ENCODE data around the gene SERPINA7.
"Not testable (repeated sequence)": the region's sequence is repeated elsewhere in the genome, so short reads cannot be mapped to it uniquely, and the experiment has no call there.

SERPINA7 gene, protein sequence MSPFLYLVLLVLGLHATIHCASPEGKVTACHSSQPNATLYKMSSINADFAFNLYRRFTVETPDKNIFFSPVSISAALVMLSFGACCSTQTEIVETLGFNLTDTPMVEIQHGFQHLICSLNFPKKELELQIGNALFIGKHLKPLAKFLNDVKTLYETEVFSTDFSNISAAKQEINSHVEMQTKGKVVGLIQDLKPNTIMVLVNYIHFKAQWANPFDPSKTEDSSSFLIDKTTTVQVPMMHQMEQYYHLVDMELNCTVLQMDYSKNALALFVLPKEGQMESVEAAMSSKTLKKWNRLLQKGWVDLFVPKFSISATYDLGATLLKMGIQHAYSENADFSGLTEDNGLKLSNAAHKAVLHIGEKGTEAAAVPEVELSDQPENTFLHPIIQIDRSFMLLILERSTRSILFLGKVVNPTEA

DNA sequence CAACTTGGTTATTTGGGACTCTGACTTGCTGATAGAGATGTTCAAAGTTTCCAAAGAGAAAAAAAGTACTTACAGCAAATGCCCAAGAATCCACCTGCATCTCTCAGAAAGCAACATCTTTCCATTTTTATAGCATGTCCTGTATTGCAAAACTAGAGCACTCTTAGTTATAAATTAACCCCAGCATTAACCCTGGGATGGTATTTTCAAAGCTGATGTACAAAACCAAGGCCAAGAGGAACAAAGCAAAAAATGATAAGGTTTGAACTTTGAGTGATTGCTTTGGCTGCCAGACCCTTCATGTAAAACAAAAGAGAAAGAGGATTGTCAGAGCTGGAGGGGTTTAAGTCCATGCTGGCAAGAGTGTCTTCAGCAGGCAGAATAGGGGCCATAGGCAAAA, at the start of gene SERPINA7:
Gene SERPINA7, minus strand, starts transcription at position 103 of the 400 bp plus-strand sequence. CDS start 1,669 bp downstream, outside the sequence.
- no peak for DNase-seq (ENCODE audit: low read depth)

DNA sequence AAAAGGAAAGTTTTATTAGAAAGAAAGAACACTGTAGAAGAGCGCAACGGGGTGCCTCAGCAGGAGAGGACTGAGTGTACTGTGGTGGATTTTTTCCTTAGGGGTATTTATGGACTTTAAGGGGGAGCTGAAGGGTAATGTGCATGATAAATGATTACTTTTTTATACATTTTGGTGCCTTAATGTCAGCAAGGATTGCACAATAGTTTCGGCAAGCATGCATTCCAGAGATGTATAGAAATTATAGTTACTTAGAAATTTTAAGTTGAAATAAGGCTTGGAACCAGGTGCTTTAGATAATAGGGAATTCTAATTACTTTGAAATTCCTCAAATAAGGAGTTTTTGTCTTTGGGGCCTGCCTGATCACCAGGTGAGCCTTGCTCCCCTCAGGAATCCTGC, 30.5 kb upstream of the SERPINA7 start:
- no peak for DNase-seq (ENCODE audit: low read depth)

DNA sequence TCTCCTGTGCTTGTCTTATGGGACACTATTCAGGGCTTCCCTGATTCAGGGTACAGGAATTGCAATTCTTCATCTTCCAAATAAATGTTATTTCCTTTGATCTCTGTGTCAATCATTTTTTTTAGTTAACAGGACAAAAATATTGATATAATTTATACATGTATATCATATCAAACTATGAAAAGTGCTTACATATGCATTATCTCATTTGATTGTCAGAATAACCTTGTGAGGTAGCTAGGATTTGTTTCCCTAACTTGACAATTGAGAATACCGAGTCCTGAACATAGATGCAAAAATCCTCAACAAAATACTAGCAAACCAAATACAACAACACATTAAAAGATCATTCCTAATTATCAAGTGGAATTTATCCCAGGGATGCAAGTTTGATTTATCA, 11.5 kb upstream of the SERPINA7 start:
- no peak for DNase-seq (ENCODE audit: low read depth)

DNA sequence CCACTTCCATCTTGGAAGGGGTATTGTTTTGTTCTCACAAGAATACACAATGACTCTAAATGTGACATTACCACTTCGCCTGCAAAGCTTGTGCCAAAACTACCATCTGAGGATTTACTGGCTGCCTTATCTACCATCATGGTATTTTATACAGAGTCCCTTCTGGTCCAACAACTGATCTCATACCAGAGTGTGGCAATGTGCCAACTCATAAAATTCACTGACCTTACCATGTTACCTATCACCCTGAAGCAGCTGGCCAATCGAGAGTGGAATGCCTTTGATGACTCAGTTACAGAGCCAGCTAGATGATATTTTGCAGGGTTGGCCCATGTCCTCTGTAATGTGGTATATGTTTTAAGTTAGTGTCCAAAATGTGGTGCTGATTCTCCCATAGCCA, 3.8 kb upstream of the SERPINA7 start:
- DNase-seq (ENCODE audit: low read depth): no peak

DNA sequence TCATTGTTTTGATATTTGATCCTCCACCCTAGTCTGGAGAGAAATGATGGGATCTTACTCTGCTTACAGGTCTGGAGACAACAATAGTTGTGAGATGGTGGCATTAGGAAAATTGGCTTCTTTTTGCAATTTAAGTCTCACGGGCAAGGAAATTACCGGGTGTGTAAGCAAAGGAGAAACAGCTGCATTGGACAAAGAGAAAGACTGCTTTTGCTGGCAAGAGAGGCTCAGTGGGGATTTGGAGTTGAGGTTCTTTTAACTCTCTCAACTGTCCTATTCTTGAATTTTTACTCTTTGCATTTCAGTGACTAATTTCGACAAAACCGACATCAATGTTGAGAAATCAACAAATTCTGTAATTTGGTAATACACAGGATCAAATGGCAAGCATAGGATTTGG, 2.3 kb upstream of the SERPINA7 start:
- no peak for DNase-seq (ENCODE audit: low read depth)

DNA sequence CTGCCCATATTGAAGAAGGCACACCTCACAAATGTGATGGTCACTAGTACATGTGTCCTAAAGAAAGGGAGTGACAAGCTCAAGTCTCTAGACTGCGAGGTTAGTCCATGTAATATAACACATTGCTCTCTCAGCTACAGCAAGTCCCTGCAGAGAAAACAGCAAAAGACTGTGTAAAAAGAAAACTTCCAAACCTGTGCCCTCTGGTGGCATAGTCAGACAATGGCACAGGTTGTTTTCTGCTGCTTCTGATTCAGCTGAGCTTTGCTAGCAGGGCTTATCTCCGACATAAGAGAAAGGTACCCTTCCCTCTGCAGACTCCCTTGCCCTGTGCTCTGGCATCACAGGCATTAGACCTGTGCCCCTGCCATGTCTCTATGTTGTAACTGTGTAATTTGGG, 1.4 kb upstream of the SERPINA7 start:
- DNase-seq (ENCODE audit: low read depth): no peak

DNA sequence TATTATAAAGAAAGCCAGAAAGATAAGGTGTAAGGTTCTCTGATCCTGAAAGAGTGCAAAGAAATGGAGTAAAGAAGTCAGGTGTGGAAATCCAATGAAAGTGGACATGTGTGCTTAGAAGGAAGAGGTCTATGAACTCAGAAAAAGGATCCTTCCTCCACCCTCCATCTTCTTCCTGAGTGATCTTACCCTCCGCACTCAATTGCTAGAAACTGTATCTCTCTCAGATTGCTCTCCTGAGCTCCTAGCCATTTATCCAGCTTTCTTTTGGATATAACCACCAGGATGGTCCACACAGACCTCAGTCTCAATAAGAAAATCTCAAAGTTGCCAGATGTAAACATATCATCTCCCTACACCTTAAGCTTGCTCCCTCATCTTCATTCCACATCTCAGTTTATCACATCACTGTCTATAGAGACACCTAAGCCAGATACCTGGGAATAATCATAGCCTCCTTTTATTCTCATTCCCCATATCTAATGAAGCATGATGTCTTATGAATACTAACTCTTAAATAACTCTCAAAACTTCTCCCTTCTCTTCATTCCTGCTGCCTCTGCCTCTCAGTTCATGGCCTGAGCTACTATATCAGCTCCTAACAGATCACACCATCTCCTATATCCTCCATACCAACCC, 573 bp downstream of the SERPINA7 start:
- no peak for DNase-seq (ENCODE audit: low read depth)

DNA sequence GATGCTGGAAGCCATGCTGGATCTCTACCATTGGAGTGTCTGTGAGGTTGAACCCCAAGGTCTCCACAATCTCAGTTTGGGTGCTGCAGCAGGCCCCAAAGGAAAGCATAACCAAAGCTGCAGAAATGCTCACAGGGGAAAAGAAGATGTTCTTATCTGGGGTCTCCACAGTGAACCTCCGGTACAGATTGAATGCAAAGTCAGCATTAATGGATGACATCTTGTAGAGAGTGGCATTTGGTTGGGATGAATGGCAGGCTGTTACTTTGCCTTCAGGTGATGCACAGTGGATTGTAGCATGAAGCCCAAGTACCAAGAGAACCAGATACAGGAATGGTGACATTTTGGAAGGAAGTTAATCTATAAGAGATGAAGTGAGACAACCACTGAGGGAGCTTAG, 1.8 kb downstream of the SERPINA7 start:
- no peak for DNase-seq (ENCODE audit: low read depth)

DNA sequence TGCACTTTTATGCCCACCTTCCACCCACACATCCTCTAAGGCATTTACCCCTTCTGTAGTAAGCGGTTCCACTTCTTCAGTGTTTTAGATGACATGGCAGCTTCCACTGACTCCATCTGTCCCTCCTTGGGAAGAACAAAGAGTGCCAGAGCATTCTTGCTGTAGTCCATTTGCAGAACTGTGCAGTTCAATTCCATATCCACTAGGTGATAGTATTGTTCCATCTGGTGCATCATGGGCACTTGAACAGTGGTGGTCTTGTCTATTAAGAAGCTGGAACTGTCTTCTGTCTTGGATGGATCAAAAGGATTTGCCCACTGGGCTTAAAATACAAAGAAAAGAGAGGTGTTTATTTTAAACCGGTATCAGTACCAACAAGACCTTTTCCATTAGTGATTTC, 3.5 kb downstream of the SERPINA7 start:
- no peak for DNase-seq (ENCODE audit: low read depth)

DNA sequence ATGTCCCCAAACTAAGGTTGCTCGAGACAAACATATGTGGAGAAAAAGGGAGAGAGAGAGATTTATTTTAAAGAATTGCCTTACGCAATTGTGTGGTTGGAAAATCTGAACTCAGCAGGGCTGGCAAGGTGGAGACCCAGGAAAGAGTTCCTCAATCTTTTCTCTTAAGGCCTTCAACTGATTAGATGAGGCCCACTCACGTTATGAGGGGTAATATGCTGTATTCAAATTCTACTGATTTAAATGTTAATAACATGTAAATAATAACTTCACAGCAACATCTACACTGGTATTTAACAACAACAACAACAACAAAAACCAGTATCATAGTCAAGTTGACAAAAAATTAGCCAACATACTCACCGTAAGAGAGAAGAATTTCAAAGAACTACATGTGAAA, 14.6 kb downstream of the SERPINA7 start:
- DNase-seq (ENCODE audit: low read depth): no peak

DNA sequence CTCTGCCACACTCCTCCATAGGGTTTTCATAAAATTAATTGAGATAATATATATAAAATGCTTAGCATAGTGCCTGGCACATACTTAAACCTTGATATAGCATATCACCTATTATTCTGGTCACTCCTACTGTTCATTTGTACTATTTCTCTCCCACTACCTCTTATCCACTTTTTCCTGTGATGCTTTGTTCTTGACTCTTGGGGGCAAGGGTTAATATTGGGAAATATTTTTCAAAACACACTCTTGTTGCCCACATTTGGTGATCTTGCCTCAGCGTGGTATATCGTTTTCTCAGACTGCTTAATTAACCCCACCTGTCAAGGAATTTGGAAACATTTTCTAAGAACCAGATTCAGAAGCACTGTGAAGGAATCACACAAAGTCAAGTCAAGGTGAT, 16.3 kb downstream of the SERPINA7 start:
- no peak for DNase-seq (ENCODE audit: low read depth)

DNA sequence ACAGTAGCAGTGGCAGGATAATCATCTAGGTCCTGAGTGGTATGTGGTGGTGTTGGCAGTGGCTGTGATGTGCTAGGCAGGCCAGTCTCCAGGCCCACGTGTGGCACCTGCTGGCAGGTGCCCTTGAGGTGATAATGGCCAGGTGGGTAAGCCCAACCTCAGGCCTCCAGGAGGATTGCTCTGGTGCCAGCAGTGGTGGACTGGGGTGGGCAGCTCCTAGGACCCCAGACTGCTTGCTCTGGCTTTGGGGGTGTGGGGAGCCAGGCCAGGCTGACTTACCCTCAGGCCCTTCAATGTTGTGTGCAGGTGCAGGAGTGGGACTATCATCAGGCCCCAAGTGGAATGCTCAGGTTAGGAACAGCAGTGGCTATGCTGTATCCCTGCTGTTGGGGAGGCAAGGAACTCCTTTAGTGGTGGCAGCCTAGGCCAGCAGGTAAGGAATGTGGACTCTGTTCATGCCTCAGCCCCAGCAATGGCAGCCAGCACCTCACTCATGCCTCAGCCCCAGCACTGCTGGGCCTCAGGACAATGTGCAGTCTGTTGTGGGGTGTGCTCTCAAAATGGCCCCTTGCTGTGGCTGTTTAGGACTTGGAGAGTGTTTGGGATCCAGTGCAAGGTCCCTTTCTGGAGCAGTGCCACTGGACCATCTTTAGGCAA, 24.3 kb downstream of the SERPINA7 start:
- no peak for DNase-seq (ENCODE audit: low read depth)

DNA sequence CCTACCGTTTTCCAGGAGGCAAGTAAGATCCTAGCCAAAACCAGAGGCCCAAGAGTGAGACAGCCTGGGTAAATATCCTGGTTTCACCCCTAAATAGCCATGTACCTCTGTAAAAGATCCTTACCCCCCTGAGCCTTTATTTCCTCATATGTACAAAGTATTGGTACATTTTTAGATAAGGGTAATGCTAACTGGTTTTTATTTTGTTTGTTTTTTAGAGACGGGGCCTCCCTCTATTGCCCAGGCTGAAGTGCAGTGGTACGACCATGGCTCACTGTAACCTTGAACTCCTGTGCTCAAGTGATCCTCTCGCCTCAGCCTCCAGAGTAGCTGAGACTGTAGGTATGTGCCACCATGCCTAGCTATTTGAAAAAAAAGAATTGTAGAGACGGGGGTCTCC, 29.4 kb downstream of the SERPINA7 start:
- no peak for DNase-seq (ENCODE audit: low read depth)

DNA sequence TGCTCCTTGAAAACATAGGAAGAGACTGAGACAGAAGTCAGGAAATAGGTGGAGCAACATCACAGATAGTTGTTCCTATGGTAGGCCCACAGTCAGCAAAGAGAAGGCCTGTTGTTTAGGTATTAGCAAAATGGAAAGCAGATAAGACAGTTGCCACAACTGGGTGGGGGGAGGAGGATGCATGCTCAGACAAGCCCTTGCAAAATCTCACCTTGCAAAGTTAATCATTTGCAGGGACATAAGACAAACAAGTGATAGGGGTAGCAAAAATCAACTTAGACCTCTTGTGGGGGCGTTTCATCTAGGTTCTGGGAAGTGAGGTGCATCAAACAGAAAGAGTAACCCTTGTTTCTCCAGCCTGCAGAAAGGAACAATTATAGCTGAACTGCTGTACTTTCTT, 30.7 kb downstream of the SERPINA7 start:
- no peak for DNase-seq (ENCODE audit: low read depth)

DNA sequence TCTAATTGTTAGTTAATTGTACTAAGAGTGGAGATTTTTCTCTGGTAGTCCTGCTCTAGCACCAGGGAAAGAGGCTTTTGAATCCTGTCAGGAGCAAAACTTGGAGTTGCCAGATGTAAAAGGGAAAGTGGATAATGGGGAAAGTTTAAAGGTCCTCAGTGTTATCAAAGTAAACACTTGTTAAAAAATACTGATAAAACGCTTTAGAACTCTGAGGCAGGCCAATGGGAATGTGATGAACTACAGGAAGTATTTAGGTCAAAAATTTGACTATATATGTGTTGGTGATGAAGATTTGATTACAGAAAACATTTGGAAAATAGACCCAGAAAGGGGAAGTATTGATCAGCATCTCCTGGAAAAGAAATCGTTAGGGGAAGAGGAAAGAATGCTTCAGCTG, 32.8 kb downstream of the SERPINA7 start:
- no peak for DNase-seq (ENCODE audit: low read depth)

DNA sequence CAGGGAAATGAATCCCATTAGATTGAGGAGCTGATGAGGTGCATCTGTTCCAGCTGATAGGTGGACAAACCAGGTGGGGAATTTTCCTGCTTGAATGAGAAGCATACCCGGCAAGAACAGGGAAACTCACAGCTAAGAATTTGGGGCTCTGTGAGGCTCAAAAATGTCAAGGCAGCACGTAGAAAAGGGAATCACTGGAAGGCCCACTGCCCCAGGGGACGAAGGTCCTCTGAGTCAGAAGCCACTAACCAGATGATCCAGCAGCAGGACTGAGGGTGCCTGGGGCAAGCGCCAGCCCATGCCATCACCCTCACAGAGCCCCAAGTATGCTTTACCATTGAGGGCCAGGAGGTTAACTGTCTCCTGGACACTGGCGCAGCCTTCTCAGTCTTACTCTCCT, 37.9 kb downstream of the SERPINA7 start:
- not testable (repeated sequence) for DNase-seq (ENCODE audit: low read depth)

DNA sequence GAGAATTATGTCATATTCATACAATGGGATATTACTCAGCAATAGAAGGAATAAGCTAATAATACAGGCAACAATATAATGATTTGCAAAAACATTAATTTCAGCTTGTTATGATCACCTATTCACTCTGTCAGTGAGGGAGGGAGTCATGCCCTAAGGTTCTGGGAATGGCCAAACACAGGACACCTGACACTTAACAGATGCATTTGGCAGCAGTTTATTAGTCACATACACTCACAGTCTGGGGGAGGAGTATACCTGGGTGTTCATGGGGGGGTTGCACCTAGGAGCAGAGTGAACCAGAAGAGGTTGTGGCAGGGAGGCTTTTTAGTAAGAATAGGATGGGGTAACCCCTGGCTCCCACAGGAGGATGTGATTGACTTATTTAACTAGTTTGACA, 38.3 kb downstream of the SERPINA7 start:
- no peak for DNase-seq (ENCODE audit: low read depth)

DNA sequence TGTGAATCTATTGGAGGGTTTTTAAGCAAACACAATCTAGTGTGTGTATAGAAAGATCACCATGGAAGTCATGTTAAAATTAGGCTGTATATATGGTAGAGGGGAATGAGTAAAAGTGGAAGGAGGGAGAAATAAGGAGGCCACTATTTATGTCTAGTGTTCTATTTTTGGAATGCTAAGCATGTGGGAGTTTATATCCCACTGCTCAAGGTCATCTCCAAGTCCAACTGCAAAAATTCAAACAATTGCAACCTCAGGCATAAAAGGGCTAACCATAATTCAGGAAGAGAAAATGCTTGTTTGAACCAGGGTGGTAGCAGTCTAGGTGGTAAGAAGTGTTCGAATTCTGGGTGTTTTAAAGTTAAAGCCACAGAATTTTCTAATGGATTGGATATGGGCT, 39.2 kb downstream of the SERPINA7 start:
- no peak for DNase-seq (ENCODE audit: low read depth)

DNA sequence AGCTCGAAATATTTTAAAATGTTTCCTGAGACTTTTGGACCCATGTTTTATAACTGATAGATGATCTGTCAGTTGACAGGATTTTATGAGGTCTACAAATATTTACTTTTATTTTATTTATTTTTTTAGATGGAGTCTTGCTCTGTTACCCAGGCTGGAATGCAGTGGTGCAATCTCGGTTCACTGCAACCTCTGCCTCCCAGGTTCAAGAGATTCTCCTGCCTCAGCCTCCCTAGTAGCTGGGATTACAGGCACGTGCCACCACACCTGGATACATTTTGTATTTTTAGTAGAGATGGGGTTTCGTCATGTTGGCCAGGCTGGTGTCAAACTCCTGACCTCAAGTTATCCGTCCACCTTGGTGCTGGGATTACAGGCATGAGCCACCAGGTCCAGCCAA, 50.0 kb downstream of the SERPINA7 start:
- DNase-seq (ENCODE audit: low read depth): not testable (repeated sequence)

Measured in activated T-cell treated with anti-CD3 and anti-CD28 coated beads for 1 hour (primary cell).